GM23248 (cell line): ENCODE measurements around the gene GATAD2B. TPM values are rescaled to one million over a fixed set of nuclear protein-coding genes. Genes with fewer than 3 reads are reported as not detected.

Experiments
- DNase-seq: peaks from one replicate; pipeline ENCODE4 v3.0.0-alpha.2; 2015
- H2AFZ ChIP-seq: fragments of 200-600 bp; sonication (generic); 2 replicates; pipeline ENCODE4 v1.6.1; 2016; ENCODE audit warnings: antibody characterized with exemption
- H3F3A ChIP-seq: fragments of 200-600 bp; sonication (generic); 2 replicates; pipeline ENCODE4 v1.6.1; 2016; ENCODE audit warnings: mild to moderate bottlenecking, antibody characterized with exemption, mixed run types; ENCODE audit not compliant: insufficient read depth
- H3K27ac ChIP-seq: fragments of 200-600 bp; sonication (generic); 2 replicates; pipeline ENCODE4 v1.5.1; 2016; ENCODE audit warnings: mild to moderate bottlenecking
- H3K27me3 ChIP-seq: fragments of 200-600 bp; sonication (generic); replicated peaks from 2 replicates; pipeline ENCODE4 v1.6.1; 2016; ENCODE audit warnings: mild to moderate bottlenecking; ENCODE audit not compliant: insufficient read depth
- H3K36me3 ChIP-seq: fragments of 200-600 bp; sonication (generic); 2 replicates; pipeline ENCODE4 v1.6.1; 2016; ENCODE audit warnings: low read depth, mild to moderate bottlenecking
- H3K4me1 ChIP-seq: fragments of 200-600 bp; sonication (generic); 2 replicates; pipeline ENCODE4 v1.6.1; 2016; ENCODE audit warnings: mild to moderate bottlenecking; ENCODE audit not compliant: insufficient read depth
- H3K4me2 ChIP-seq: fragments of 200-600 bp; sonication (generic); one replicate; pipeline ENCODE4 v1.6.1; 2016; ENCODE audit warnings: mild to moderate bottlenecking; ENCODE audit not compliant: unreplicated experiment
- H3K4me3 ChIP-seq: fragments of 200-600 bp; sonication (generic); 2 replicates; pipeline ENCODE4 v1.5.1; 2016; ENCODE audit warnings: mild to moderate bottlenecking
- H3K79me2 ChIP-seq: fragments of 200-600 bp; sonication (generic); 2 replicates; pipeline ENCODE4 v1.6.1; 2016; ENCODE audit warnings: mild to moderate bottlenecking; ENCODE audit not compliant: insufficient read depth
- H3K9ac ChIP-seq: fragments of 200-600 bp; sonication (generic); 2 replicates; pipeline ENCODE4 v1.6.1; 2016; ENCODE audit warnings: mild to moderate bottlenecking
- H3K9me2 ChIP-seq: fragments of 200-600 bp; sonication (generic); 2 replicates; pipeline ENCODE4 v1.6.1; 2016; ENCODE audit warnings: mixed run types, mild to moderate bottlenecking, moderate library complexity; ENCODE audit not compliant: insufficient read depth
- H3K9me3 ChIP-seq: fragments of 200-600 bp; sonication (generic); one replicate; pipeline ENCODE4 v1.6.1; 2017; ENCODE audit warnings: low read depth
- H4K20me1 ChIP-seq: fragments of 200-600 bp; sonication (generic); 2 replicates; pipeline ENCODE4 v1.6.0; 2016; ENCODE audit not compliant: insufficient read depth
- EZH2 ChIP-seq: fragments of 200-600 bp; sonication (generic); IDR thresholded peaks from 2 replicates; pipeline ENCODE4 v1.6.1; 2018; ENCODE audit warnings: antibody characterized with exemption, mild to moderate bottlenecking; ENCODE audit not compliant: insufficient read depth, poor library complexity, severe bottlenecking
- EZH2phosphoT487 ChIP-seq: fragments of 200-600 bp; sonication (generic); IDR thresholded peaks from 2 replicates; pipeline ENCODE4 v1.6.1; 2018; ENCODE audit warnings: antibody characterized with exemption, moderate library complexity, mild to moderate bottlenecking, low read depth; ENCODE audit not compliant: insufficient read depth
- WGBS, 2 experiments: methylation state at CpG; one replicate each; pipeline ENCODE4 v1.1.6; 2015 to 2017; ENCODE audit warnings: low lambda C conversion rate in 2 of 2, low coverage in 1 of 2; ENCODE audit errors: missing lambda C conversion rate in 2 of 2; 5-methylcytosine and 5-hydroxymethylcytosine counted together
- in situ Hi-C: fragments of 300-500 bp; cut with MboI; formaldehyde crosslinking; loops from 2 replicates; pipeline ENCODE4 v1.15.0; 2020
- polyA plus RNA-seq: library from polyadenylated mRNA; unstranded; fragments of >200 nt; fragmentation: Nextera tagmentation; extraction: Ambion mirVana; gene quantifications from 2 replicates; pipeline ENCODE4 v1.2.1, GENCODE V29; 2016
- total RNA-seq: library from RNA; depleted of rRNA; stranded (reverse); fragments of >200 nt; shearing (Covaris generic); gene quantifications from 2 replicates; pipeline ENCODE4 v1.2.3, GENCODE V29; 2014

Gene GATAD2B
- total and polyA plus RNA-seq, 2 experiments from 2014 or later, result 3.3 to 3.9 TPM

DNA sequence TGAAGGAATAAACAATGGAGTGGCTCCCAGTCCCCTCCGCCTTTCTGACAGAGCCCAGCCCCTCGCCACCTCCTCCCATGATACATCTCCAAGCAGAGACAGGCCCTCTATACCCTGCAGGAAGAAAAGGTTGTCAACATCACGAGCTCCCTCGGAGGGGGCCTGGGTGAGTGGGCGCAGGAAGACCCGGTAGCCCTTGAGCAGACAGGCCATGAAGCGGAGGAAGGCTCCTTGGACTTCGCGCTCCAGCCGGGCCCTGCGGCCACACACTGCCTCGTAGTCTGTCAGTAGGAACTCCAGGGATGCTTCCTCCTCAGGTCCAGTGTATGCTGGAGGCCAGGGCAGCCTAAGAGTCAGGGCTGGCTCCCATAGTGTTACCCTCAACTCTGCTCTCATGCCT lies 16.7 kb upstream of the GATAD2B start:
- Histone ChIP-seq H3K4me2 (no peak overlapping the region), H3K4me3 (no peak overlapping the region), H3K27ac (no peak overlapping the region), H4K20me1 (no peaks in the 10 kb centered on the region), H2AFZ (no peak overlapping the region), H3K36me3 (no peaks in the 10 kb centered on the region; the same call in 1 of the 2 replicates), H3F3A (no peaks in the 10 kb centered on the region), H3K9ac (no peak overlapping the region), H3K4me1 (no peaks in the 10 kb centered on the region), H3K27me3 (no peaks in the 10 kb centered on the region), H3K9me2 (no peaks in the 10 kb centered on the region), H3K79me2 (peaks cover 9% of the 10 kb centered on the region), H3K9me3 (no peaks in the 10 kb centered on the region)
- in situ Hi-C loops, result no loop called here
- WGBS, 2 experiments, result 97% methylated on average over 12 of the region's 12 CpGs
- TF ChIP-seq EZH2phosphoT487 (no peak), EZH2 (no peak)
- DNase-seq, result no peak

DNA sequence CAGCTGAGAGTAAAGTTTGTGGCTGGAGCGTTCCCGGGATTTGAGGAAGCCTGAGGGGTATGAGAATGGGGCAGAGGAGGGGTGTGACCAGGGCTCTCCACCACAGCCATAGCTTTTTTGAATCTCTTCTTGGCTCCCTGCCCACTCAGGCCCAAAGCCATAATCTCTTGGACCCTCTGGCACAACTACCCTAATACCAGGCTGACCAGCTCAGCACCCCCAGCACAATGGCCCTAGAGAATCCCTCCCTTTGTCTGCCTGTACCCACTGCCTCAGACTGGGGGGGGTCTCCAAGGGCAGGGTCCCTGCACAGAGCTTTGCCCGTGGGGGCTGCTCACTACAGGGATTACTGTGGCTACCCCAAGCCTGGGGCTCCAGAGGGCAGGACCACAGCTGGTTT lies 16.2 kb upstream of the GATAD2B start:
- H3K27ac ChIP-seq, result no peak overlapping the region
- no peak overlapping the region for H3K4me3 ChIP-seq
- peaks cover 4% of the 10 kb centered on the region for H3K79me2 ChIP-seq
- no peaks in the 10 kb centered on the region for H3K27me3 ChIP-seq
- no peaks in the 10 kb centered on the region for H3K4me1 ChIP-seq
- no peak overlapping the region for H2AFZ ChIP-seq
- no peak for TF ChIP-seq EZH2phosphoT487
- TF ChIP-seq EZH2, result no peak
- no peak for DNase-seq
- H3K9ac ChIP-seq, result no peak overlapping the region
- no peaks in the 10 kb centered on the region for H3F3A ChIP-seq
- no peaks in the 10 kb centered on the region for H4K20me1 ChIP-seq
- H3K36me3 ChIP-seq, result no peaks in the 10 kb centered on the region; the same call in 1 of the 2 replicates
- 95 to 100% methylated on average over 3 of the region's 3 CpGs for WGBS, 2 experiments
- no peak overlapping the region for H3K4me2 ChIP-seq
- in situ Hi-C loops, result no loop called here
- no peaks in the 10 kb centered on the region for H3K9me3 ChIP-seq
- no peaks in the 10 kb centered on the region for H3K9me2 ChIP-seq

DNA sequence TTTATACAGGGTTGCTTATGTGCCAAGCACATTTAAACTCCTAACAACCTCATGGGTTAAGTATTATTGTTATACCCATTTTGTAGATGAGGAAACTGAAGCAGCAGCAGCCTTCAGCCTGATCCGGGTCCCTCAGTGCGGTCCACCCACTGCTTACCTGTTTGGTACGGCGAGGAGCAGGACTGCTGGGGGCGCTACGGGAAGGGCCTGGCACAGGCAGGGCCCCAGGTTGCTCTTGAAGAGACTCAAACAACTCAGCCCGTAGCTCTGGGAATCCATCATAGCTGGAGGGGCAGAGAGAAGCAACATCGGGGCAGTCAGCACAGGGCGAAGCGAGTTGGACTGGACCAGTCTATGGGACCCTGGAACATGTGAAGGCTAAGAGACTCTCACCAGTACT lies 14.6 kb upstream of the GATAD2B start:
- H3K9me3 ChIP-seq, result no peaks in the 10 kb centered on the region
- H3K4me1 ChIP-seq, result no peaks in the 10 kb centered on the region
- H3K4me2 ChIP-seq, result no peak overlapping the region
- WGBS, 2 experiments, result 93% methylated on average over 10 of the region's 10 CpGs
- no peaks in the 10 kb centered on the region; the same call in 1 of the 2 replicates for H3K36me3 ChIP-seq
- no peaks in the 10 kb centered on the region for H3K9me2 ChIP-seq
- DNase-seq, result no peak
- H3K27ac ChIP-seq, result no peak overlapping the region
- H4K20me1 ChIP-seq, result no peaks in the 10 kb centered on the region
- H3F3A ChIP-seq, result no peaks in the 10 kb centered on the region
- no peak overlapping the region for H3K4me3 ChIP-seq
- TF ChIP-seq EZH2phosphoT487 (no peak), EZH2 (no peak)
- H2AFZ ChIP-seq, result no peak overlapping the region
- no peaks in the 10 kb centered on the region for H3K79me2 ChIP-seq
- H3K27me3 ChIP-seq, result no peaks in the 10 kb centered on the region
- no peak overlapping the region for H3K9ac ChIP-seq
- in situ Hi-C loops, result no loop called here

DNA sequence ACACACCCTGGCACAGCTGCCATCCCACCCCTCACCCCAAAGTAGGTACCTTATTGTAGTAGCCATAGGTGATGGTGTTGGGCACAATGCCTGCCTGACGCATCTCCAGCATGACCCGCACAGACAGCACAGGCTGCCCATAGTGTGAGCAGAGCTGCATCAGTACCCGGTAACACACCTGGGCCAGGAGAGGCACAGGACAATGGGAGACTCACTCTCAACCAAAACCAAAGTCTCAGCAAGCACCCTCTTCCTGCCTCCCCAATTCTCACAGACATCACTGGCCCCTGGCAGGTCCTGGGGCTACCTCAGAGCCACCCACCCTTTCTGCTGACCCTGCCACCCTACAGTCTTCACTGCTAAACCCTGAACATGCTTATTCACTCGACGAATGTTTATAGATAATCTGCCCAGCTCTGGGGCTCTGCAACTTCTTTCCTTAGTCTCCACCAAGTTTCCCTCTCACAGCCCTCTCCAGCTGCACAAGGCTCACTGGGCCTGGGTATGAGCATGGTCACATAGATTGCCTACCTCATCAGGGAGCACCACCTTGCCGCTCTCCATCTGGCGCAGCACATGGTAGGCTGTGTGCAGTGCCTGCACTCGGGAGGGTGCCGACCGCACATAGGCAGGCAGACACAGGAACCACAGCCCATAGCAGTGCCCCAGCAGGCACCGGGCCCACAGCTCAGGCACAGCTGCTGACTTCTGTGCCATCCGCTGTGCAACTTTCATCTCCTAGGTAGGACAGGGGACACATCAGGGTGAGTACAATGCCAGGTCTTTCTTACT lies 13.4 kb upstream of the GATAD2B start:
- WGBS, 2 experiments, result 94 to 98% methylated on average over 11 to 12 of the region's 12 CpGs

More for the DNA sequence above, 13.4 kb upstream of the GATAD2B start:
- no peak overlapping the region for H2AFZ ChIP-seq
- TF ChIP-seq EZH2phosphoT487 (no peak), EZH2 (no peak)
- no peak overlapping the region for H3K27ac ChIP-seq
- no peak for DNase-seq
- no peak overlapping the region for H3K4me3 ChIP-seq
- no peaks in the 10 kb centered on the region for H3K79me2 ChIP-seq
- H3K9me2 ChIP-seq, result no peaks in the 10 kb centered on the region
- H4K20me1 ChIP-seq, result no peaks in the 10 kb centered on the region
- no peaks in the 10 kb centered on the region; the same call in 1 of the 2 replicates for H3K36me3 ChIP-seq
- no peaks in the 10 kb centered on the region for H3F3A ChIP-seq
- H3K9me3 ChIP-seq, result no peaks in the 10 kb centered on the region
- H3K9ac ChIP-seq, result no peak overlapping the region
- H3K4me1 ChIP-seq, result no peaks in the 10 kb centered on the region
- no peak overlapping the region for H3K4me2 ChIP-seq
- H3K27me3 ChIP-seq, result no peaks in the 10 kb centered on the region
- in situ Hi-C loops, result no loop called here
